CD4-positive, alpha-beta memory T cell (primary cell): ENCODE measurements around the gene LRP8. TPM values are rescaled to one million over a fixed set of nuclear protein-coding genes. Genes with fewer than 3 reads are reported as not detected.
"Not testable (repeated sequence)": the region's sequence is repeated elsewhere in the genome, so short reads cannot be mapped to it uniquely, and the experiment has no call there.

Source experiments
- CTCF ChIA-PET: fragments of 350-600 bp; sonication (Branson Sonifier 250); formaldehyde crosslinking; loops from one replicate; lab custom pipeline; 2021; ENCODE audit warnings: inconsistent platforms; ENCODE audit not compliant: partially characterized antibody; lab: Charles Lee
- POLR2A ChIA-PET: fragments of 350-600 bp; sonication (Branson Sonifier 250); formaldehyde crosslinking; loops from one replicate; lab custom pipeline; 2021; ENCODE audit not compliant: partially characterized antibody; lab: Charles Lee
- DNase-seq, 5 donors: peaks; one replicate each; pipeline versions ENCODE4 v3.0.0 to v3.0.0-alpha.2; 2020 to 2022; ENCODE audit warnings: mixed read lengths in 1 of 5
- H3K27ac ChIP-seq: one replicate; pipeline ENCODE4 v1.7.0; 2013; ENCODE audit warnings: low read depth, low read length
- H3K27me3 ChIP-seq: 2 replicates; pipeline ENCODE4 v1.7.0; 2013; ENCODE audit warnings: mild to moderate bottlenecking, low read length, moderate library complexity; ENCODE audit not compliant: insufficient read depth
- H3K36me3 ChIP-seq: 2 replicates; pipeline ENCODE4 v1.7.0; 2013; ENCODE audit warnings: mild to moderate bottlenecking, low read length, moderate library complexity; ENCODE audit not compliant: insufficient read depth
- H3K4me1 ChIP-seq: 2 replicates; pipeline ENCODE4 v1.7.0; 2013; ENCODE audit warnings: mild to moderate bottlenecking, low read length, moderate library complexity; ENCODE audit not compliant: insufficient read depth
- H3K4me3 ChIP-seq, 2 donors: one replicate each; pipeline ENCODE4 v1.7.0; 2013; ENCODE audit warnings: low read length in 2 of 2, mild to moderate bottlenecking in 1 of 2
- H3K9me3 ChIP-seq, 2 donors: one replicate each; pipeline ENCODE4 v1.7.0; 2013; ENCODE audit warnings: low read length in 2 of 2, control low read depth in 1 of 2; ENCODE audit not compliant: control insufficient read depth in 1 of 2
- H3K27ac Mint-ChIP-seq, 7 donors: one replicate each; pipeline ENCODE4 v1.8.0; 2020 to 2021; ENCODE audit warnings: mixed read lengths in 7 of 7, mild to moderate bottlenecking in 6 of 7, inconsistent platforms in 3 of 7, moderate library complexity in 3 of 7
- H3K27me3 Mint-ChIP-seq, 2 donors: one replicate each; pipeline ENCODE4 v1.8.0; 2020 to 2021; ENCODE audit warnings: mixed read lengths in 2 of 2
- H3K36me3 Mint-ChIP-seq, 2 donors: one replicate each; pipeline ENCODE4 v1.8.0; 2020 to 2021; ENCODE audit warnings: mixed read lengths in 2 of 2, inconsistent platforms in 1 of 2, mild to moderate bottlenecking in 1 of 2
- H3K4me1 Mint-ChIP-seq, 4 donors: one replicate each; pipeline ENCODE4 v1.8.0; 2020 to 2021; ENCODE audit warnings: mixed read lengths in 4 of 4, mild to moderate bottlenecking in 1 of 4
- H3K4me3 Mint-ChIP-seq, 8 donors: one replicate each; pipeline ENCODE4 v1.8.0; 2020 to 2021; ENCODE audit warnings: mixed read lengths in 8 of 8, mild to moderate bottlenecking in 7 of 8, moderate library complexity in 6 of 8, inconsistent platforms in 3 of 8
- H3K9me3 Mint-ChIP-seq, 8 donors: one replicate each; pipeline ENCODE4 v1.8.0; 2020 to 2021; ENCODE audit warnings: mixed read lengths in 8 of 8, mild to moderate bottlenecking in 5 of 8, inconsistent platforms in 3 of 8, moderate library complexity in 1 of 8
- intact Hi-C: fragments of 100-400 bp; cut with micrococcal nuclease; formaldehyde crosslinking; loops from one replicate; pipeline ENCODE4 v1.15.1; 2023
- polyA plus RNA-seq, 2 donors: library from polyadenylated mRNA; unstranded; fragments of 300-500 nt; fragmentation: Illumina TruSeq; gene quantifications; one replicate each; pipeline ENCODE4 v1.2.3, GENCODE V29; 2021
- total RNA-seq, 2 experiments: library from RNA; stranded (reverse); gene quantifications; one replicate each; pipeline ENCODE4 v1.2.3, GENCODE V29; 2021

LRP8 gene
- total and polyA plus RNA-seq, 4 experiments from 2014 or later, result 0.91 to 17.6 (median 10.0) TPM

DNA sequence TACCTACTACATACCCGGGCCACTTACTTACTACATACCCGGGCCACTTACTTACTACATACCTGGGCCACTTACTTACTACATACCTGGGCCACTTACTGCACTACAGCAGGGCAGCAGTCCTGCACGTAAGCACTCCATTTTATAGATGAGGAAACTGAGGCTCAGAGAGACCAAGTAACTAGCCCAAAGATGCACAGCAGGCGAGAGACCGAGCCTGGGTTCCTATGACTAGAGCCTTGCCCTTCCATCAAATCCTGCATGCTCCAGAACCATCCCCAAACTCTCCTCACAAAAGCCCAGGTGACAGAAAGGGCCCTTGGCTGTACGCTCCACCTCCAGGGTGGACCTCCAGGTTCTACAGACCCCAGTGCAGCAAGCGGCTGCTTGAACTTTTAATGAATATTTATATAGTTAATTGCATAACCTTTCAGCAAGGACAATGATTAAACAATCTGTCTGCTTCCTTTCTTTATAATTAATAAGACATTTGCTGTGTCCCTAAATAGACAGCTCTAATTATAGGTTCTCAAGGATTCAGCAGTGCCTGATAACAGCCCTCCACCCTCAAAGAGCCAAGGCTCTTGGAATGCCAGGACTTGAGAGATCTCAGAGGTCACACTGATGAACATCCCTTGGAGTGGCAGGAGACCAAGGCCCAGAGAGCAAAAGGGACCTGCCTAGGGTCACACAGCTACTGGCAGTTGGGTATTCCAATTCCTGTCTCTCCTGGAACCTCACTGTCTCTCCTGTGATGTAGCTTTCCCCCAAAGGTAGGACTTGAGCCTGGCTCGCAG lies 43.4 kb downstream of the LRP8 start:
- CTCF ChIA-PET, result interaction anchor here (3.1 kb wide), 1 partner anchor 109 kb away, joined by 9 read pairs; no protein-coding TSS in a partner anchor
- Histone ChIP-seq H3K27me3 (no peaks in the 10 kb centered on the region), H3K9me3 (no peaks in the 10 kb centered on the region), H3K27ac (no peak overlapping the region), H3K4me3 (no peak overlapping the region), H3K4me1 (peaks cover 3% of the 10 kb centered on the region), H3K36me3 (no peaks in the 10 kb centered on the region)
- POLR2A ChIA-PET, result no interaction called here
- intact Hi-C loops, result no loop called here
- H3K27me3 Mint-ChIP-seq, result no peaks in the 10 kb centered on the region
- H3K4me3 Mint-ChIP-seq, result no peak overlapping the region
- peaks cover 0 to 2% (median 0%) of the 10 kb centered on the region in 4 donors for H3K4me1 Mint-ChIP-seq
- no peaks in the 10 kb centered on the region for H3K9me3 Mint-ChIP-seq
- peak overlapping the region in 2 of 7 donors; percentile 2 to 66 for H3K27ac Mint-ChIP-seq
- DNase-seq, result no peak
- H3K36me3 Mint-ChIP-seq, result peaks cover 3 to 12% of the 10 kb centered on the region in 2 donors

DNA sequence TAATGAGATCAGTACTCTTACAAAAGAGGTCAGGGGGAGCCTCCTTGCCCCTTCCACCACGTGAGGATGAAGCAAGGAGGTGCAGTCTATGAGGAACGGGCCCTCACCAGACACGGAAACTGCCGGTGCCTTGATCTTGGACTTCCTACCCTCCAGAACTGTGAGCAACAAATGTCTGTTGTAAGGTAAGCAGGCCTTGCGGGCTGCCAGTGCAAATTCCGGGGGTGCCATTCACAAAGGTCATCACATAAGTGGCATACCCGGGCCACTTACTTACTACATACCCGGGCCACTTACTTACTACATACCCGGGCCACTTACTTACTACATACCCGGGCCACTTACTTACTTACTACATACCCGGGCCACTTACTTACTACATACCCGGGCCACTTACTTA lies 44.7 kb downstream of the LRP8 start:
- H3K9me3 Mint-ChIP-seq, H3K4me3 ChIP-seq, H3K9me3 ChIP-seq, CTCF ChIA-PET, H3K27me3 Mint-ChIP-seq, H3K4me1 ChIP-seq, DNase-seq, H3K27ac Mint-ChIP-seq, H3K27me3 ChIP-seq, H3K27ac ChIP-seq, H3K4me3 Mint-ChIP-seq, H3K4me1 Mint-ChIP-seq, H3K36me3 ChIP-seq, intact Hi-C loops: not testable (repeated sequence)
- POLR2A ChIA-PET, result interaction anchor here (1.6 kb wide), 1 partner anchor 108 kb away, joined by 3 read pairs; no protein-coding TSS in a partner anchor
- peaks cover 0 to 11% of the 10 kb centered on the region in 2 donors for H3K36me3 Mint-ChIP-seq

DNA sequence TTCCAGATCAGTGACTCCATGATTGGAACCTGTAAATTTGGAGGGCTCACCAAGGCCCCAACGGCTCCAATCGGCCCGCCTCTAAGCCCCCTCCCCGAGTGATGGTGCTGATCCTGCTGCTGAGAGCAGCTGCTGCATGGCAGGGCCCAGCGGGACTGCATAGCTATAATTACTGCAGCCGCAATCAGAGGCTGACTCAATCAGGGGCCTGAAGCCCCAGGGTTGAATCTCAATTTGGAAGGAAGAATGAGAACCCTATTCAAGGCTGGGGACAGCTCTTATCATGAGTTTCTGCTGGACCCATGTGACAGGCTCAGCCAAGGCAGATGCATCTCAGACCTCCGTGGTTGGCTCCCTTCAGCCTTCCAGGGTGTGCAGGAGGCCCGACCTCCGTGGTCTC lies 46.7 kb downstream of the LRP8 start:
- peak overlapping the region in 4 of 7 donors; percentile 14 to 46 (median 38) for H3K27ac Mint-ChIP-seq
- CTCF ChIA-PET, result interaction anchor here (0.9 to 11.1 kb wide), 2 partner anchors 86 to 112 kb away, joined by 3 to 240 read pairs; no protein-coding TSS in a partner anchor

DNA sequence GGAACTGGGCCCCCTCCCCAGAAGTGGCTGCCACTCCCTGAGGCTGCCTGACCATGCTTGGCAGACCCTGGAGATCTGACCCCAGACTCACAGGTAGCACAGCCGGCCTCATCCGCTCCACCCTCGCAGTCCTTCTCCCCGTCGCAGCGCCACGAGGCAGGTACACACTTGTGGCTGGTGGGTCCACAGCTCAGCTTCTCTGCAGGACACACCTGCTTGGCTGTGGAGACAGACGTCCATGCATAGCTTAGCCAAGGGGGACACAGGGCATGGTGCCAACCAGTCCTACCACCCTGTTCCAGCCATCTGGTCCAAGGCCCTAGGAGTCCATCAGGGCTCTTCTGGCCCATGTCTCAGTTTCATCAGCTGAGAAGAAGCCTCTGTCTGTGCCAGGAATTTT lies 47.4 kb downstream of the LRP8 start:
- Histone ChIP-seq H3K4me3 (no peak overlapping the region), H3K27ac (no peak overlapping the region), H3K36me3 (peaks cover 4% of the 10 kb centered on the region), H3K4me1 (no peaks in the 10 kb centered on the region), H3K9me3 (no peaks in the 10 kb centered on the region), H3K27me3 (no peaks in the 10 kb centered on the region)
- ChIA-PET CTCF (interaction anchor here (0.9 to 11.1 kb wide), 2 partner anchors 87 to 113 kb away, joined by 3 to 240 read pairs; no protein-coding TSS in a partner anchor), POLR2A (interaction anchor here (1.0 kb wide), 1 partner anchor 113 kb away, joined by 3 read pairs; no protein-coding TSS in a partner anchor)
- DNase-seq, result no peak
- Mint-ChIP-seq H3K4me1 (peaks cover 0 to 5% (median 1%) of the 10 kb centered on the region in 4 donors), H3K4me3 (no peak overlapping the region), H3K27ac (peak overlapping the region in 2 of 7 donors; percentile 31 to 46), H3K9me3 (no peaks in the 10 kb centered on the region), H3K27me3 (no peaks in the 10 kb centered on the region), H3K36me3 (peaks cover 0 to 10% of the 10 kb centered on the region in 2 donors)
- intact Hi-C loops, result no loop called here

More for the DNA sequence above, 46.7 kb downstream of the LRP8 start:
- H3K36me3 Mint-ChIP-seq, result peaks cover 0 to 7% of the 10 kb centered on the region in 2 donors
- H3K9me3 Mint-ChIP-seq, result no peaks in the 10 kb centered on the region
- Histone ChIP-seq H3K27me3 (no peaks in the 10 kb centered on the region), H3K4me3 (no peak overlapping the region), H3K9me3 (no peaks in the 10 kb centered on the region), H3K4me1 (peaks cover 2% of the 10 kb centered on the region), H3K27ac (no peak overlapping the region), H3K36me3 (peaks cover 4% of the 10 kb centered on the region)
- DNase-seq, result no peak
- intact Hi-C loops, result no loop called here
- no peaks in the 10 kb centered on the region for H3K27me3 Mint-ChIP-seq
- no peak overlapping the region for H3K4me3 Mint-ChIP-seq
- POLR2A ChIA-PET, result no interaction called here
- H3K4me1 Mint-ChIP-seq, result peaks cover 0 to 5% (median 1%) of the 10 kb centered on the region in 4 donors

DNA sequence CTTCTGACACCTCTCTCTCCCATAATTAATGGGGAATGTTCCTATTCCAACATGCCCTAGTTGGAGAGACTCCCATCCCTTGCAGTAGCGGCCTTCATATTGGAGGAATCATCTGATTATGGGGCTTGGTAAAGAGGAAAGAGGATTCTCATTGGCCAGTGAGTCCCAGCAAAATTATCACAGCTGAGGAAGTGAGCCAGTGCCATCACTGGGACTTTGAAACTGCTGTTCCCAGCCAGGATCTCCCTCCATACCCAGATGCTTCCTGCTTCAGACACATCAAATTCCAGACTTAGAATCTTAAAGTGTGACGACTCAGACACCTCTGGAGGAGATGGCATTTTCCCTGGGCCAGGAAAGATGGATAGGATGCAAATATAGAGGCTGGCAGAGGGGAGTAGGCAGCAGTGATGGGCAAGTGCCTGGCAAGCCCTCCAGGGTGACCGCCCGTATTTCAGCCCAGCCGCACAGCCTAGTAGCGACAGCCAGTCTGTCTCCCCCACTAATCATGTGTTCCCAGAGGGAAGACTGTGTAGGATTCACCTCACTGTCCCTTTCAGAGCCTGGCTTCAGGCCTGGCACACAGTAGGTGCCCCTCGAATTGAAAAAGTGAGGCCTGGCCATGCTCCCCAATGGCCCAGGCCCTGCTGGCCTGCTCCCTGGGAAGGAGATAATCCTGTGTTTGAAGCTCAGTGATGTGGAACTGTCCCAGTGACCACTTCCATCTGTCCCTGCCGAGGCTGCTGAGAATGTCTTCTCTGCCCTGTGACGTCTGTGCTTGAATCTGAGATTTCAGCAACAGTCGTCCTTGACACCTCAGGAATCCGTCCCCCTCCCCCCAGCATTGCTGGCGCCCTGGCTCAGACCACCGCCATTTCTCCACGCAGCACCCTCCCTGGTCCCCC lies 48.3 kb downstream of the LRP8 start:
- ChIA-PET CTCF (interaction anchor here (1.2 to 11.1 kb wide), 23 partner anchors 8 to 477 kb away, joined by 3 to 240 read pairs (median 8); no protein-coding TSS in a partner anchor), POLR2A (interaction anchor here (1.0 kb wide), 1 partner anchor 114 kb away, joined by 3 read pairs; no protein-coding TSS in a partner anchor)
- DNase-seq, result no peak
- Histone ChIP-seq H3K4me1 (no peaks in the 10 kb centered on the region), H3K27ac (no peak overlapping the region), H3K4me3 (no peak overlapping the region), H3K36me3 (peaks cover 4% of the 10 kb centered on the region), H3K27me3 (no peaks in the 10 kb centered on the region), H3K9me3 (no peaks in the 10 kb centered on the region)
- H3K4me3 Mint-ChIP-seq, result no peak overlapping the region
- peak overlapping the region in 2 of 7 donors; percentile 0 to 55 for H3K27ac Mint-ChIP-seq
- H3K36me3 Mint-ChIP-seq, result peaks cover 0 to 18% of the 10 kb centered on the region in 2 donors
- no peaks in the 10 kb centered on the region for H3K27me3 Mint-ChIP-seq
- intact Hi-C loops, result loop anchor here (2.0 to 5.0 kb wide), 3 partner anchors 47 to 403 kb away; no protein-coding TSS in a partner anchor
- H3K9me3 Mint-ChIP-seq, result no peaks in the 10 kb centered on the region
- peaks cover 0 to 5% (median 1%) of the 10 kb centered on the region in 4 donors for H3K4me1 Mint-ChIP-seq

DNA sequence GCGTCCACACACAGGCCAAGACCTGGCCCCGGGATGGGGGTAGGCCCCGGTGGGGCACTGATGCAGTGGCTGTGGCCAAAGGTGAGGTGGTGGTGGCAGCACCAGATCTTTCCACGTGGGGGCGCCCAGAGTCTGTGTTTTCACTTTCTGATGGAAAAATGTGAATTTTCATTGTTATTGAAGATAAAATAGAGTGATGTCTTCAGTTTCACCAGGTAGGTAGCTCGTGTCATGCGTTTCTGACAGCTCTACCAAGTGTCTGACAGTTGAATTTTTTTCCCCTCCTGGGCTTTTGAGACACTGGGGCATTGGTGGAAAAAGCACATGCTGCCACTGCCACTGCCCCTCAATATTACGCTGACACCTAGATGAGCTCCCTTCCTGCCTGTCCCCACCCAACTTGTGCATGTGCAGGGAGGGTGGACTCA lies 49.6 kb downstream of the LRP8 start:
- Histone ChIP-seq H3K27me3 (no peaks in the 10 kb centered on the region), H3K4me1 (no peaks in the 10 kb centered on the region), H3K9me3 (no peaks in the 10 kb centered on the region), H3K4me3 (no peak overlapping the region), H3K36me3 (peaks cover 4% of the 10 kb centered on the region), H3K27ac (no peak overlapping the region)
- intact Hi-C loops, result loop anchor here (2.0 to 5.0 kb wide), 3 partner anchors 48 to 404 kb away; no protein-coding TSS in a partner anchor
- ChIA-PET POLR2A (interaction anchor here (0.6 to 2.0 kb wide), 6 partner anchors 16 to 676 kb away, joined by 3 to 10 read pairs (median 4); no protein-coding TSS in a partner anchor), CTCF (interaction anchor here (0.6 to 11.1 kb wide), 51 partner anchors 10 to 691 kb away, joined by 3 to 240 read pairs (median 4); no protein-coding TSS in a partner anchor)
- Mint-ChIP-seq H3K4me1 (peaks cover 0 to 5% (median 1%) of the 10 kb centered on the region in 4 donors), H3K36me3 (peaks cover 0 to 25% of the 10 kb centered on the region in 2 donors), H3K4me3 (no peak overlapping the region), H3K27me3 (no peaks in the 10 kb centered on the region), H3K27ac (peak overlapping the region in 5 of 7 donors; percentile 9 to 86 (median 76)), H3K9me3 (no peaks in the 10 kb centered on the region)
- DNase-seq, result peak; percentile 59 to 69 (median 62)
